ENCODE results near the gene GOLGA6C.

The GOLGA6C gene

DNA sequence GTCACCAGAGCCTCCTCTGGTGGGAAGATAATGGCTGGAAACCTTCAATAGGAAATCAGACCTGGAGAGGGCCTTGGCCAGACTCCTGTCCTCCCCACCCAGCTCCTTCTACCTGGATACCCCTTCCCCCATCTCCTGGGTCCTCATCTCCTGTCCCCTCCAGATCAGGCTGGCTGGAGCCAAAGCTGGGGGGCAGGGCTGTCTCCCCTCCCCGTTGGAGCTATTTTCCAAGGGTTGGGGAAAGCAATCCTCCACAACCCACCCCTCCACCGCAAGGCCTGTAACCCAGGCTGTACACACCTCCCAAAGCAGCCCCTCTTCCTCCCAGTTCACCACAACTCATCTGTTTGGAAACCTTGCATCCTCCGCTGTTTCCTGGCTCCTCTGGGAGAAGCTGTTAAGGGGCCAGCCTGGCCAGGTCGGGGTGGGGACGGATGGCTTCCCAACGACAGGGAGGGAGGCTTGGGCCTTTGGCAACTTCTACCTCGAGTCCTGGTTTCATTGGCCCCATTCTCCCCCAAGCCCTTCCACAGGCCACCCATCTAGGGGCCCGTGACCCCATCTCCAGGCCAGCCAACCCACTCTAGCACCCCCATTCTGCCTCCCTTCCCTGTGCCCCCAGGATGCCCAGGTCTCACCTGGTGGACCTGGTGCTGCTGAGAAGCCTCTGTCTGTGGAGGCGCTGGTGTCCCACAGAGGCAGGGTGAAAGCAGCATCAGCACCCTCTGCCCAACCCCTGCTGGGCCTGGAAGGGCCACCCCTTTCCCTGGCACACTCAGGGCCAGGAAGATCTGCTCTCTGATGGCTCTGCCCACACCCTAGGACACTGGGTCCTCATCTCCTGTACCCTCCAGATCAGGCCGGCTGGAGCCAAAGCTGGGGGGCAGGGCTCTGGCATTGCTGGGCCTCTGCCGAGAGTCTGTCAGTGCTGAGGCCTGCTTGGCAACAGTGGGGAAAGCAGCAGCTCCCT, 22.1 kb upstream of the GOLGA6C start:
- TF ChIP-seq ISL1 (CRISPR knock-in tag; IDR thresholded peaks at IDR 0.05) (no peak), RARB (CRISPR knock-in tag; IDR thresholded peaks at IDR 0.05) (no peak), ZC3H10 (CRISPR knock-in tag; IDR thresholded peaks at IDR 0.05) (no peak), SNAI2 (CRISPR knock-in tag; IDR thresholded peaks at IDR 0.05) (no peak), OSR1 (CRISPR knock-in tag; IDR thresholded peaks at IDR 0.05) (no peak), ZNF70 (CRISPR knock-in tag; IDR thresholded peaks at IDR 0.05) (no peak), BACH2 (CRISPR knock-in tag; IDR thresholded peaks at IDR 0.05; ENCODE audit: borderline replicate concordance) (no peak), CSDC2 (CRISPR knock-in tag; IDR thresholded peaks at IDR 0.05) (no peak), PPARA (CRISPR knock-in tag; IDR thresholded peaks at IDR 0.05; ENCODE audit: borderline replicate concordance) (no peak), TSHZ2 (CRISPR knock-in tag; IDR thresholded peaks at IDR 0.05) (no peak), GLIS3 (CRISPR knock-in tag; IDR thresholded peaks at IDR 0.05) (no peak), TCF4 (CRISPR knock-in tag; IDR thresholded peaks at IDR 0.05; ENCODE audit: borderline replicate concordance) (no peak), TOX (CRISPR knock-in tag; IDR thresholded peaks at IDR 0.05; ENCODE audit: borderline replicate concordance) (no peak), ESRRG (CRISPR knock-in tag; IDR thresholded peaks at IDR 0.05) (no peak), ZFP30 (CRISPR knock-in tag; IDR thresholded peaks at IDR 0.05) (no peak), ZFP3 (CRISPR knock-in tag; IDR thresholded peaks at IDR 0.05) (no peak)
- TF ChIP-seq, protein P1, sequence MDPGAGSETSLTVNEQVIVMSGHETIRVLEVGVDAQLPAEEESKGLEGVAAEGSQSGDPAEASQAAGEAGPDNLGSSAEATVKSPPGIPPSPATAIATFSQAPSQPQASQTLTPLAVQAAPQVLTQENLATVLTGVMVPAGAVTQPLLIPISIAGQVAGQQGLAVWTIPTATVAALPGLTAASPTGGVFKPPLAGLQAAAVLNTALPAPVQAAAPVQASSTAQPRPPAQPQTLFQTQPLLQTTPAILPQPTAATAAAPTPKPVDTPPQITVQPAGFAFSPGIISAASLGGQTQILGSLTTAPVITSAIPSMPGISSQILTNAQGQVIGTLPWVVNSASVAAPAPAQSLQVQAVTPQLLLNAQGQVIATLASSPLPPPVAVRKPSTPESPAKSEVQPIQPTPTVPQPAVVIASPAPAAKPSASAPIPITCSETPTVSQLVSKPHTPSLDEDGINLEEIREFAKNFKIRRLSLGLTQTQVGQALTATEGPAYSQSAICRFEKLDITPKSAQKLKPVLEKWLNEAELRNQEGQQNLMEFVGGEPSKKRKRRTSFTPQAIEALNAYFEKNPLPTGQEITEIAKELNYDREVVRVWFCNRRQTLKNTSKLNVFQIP (CRISPR knock-in tag; IDR thresholded peaks at IDR 0.05; ENCODE audit: borderline replicate concordance, low read depth), result no peak
- TF ChIP-seq, protein P2, sequence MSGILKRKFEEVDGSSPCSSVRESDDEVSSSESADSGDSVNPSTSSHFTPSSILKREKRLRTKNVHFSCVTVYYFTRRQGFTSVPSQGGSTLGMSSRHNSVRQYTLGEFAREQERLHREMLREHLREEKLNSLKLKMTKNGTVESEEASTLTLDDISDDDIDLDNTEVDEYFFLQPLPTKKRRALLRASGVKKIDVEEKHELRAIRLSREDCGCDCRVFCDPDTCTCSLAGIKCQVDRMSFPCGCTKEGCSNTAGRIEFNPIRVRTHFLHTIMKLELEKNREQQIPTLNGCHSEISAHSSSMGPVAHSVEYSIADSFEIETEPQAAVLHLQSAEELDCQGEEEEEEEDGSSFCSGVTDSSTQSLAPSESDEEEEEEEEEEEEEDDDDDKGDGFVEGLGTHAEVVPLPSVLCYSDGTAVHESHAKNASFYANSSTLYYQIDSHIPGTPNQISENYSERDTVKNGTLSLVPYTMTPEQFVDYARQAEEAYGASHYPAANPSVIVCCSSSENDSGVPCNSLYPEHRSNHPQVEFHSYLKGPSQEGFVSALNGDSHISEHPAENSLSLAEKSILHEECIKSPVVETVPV (CRISPR knock-in tag; IDR thresholded peaks at IDR 0.05), result no peak
- ATAC-seq, result no peak

GRCh38 chr15:75237316-75237982, 20.7 kb upstream of the GOLGA6C start:
- TF ChIP-seq SNAI2 (CRISPR knock-in tag; IDR thresholded peaks at IDR 0.05), result no peak
- TF ChIP-seq ZNF565 (CRISPR knock-in tag; conservative IDR thresholded peaks at IDR 0.05; ENCODE audit: low read depth), result no peak
- TF ChIP-seq GLIS3 (CRISPR knock-in tag; IDR thresholded peaks at IDR 0.05), result no peak
- no peak for TF ChIP-seq TCF4 (CRISPR knock-in tag; IDR thresholded peaks at IDR 0.05; ENCODE audit: borderline replicate concordance)
- no peak for TF ChIP-seq ISL1 (CRISPR knock-in tag; IDR thresholded peaks at IDR 0.05)
- TF ChIP-seq OSR1 (CRISPR knock-in tag; IDR thresholded peaks at IDR 0.05), result no peak
- TF ChIP-seq TOX (CRISPR knock-in tag; IDR thresholded peaks at IDR 0.05; ENCODE audit: borderline replicate concordance), result no peak
- TF ChIP-seq ZFP30 (CRISPR knock-in tag; IDR thresholded peaks at IDR 0.05), result no peak
- no peak for TF ChIP-seq PPARA (CRISPR knock-in tag; IDR thresholded peaks at IDR 0.05; ENCODE audit: borderline replicate concordance)
- TF ChIP-seq ARNTL (CRISPR knock-in tag; IDR thresholded peaks at IDR 0.05; ENCODE audit: borderline replicate concordance, low read depth), result no peak
- TF ChIP-seq CSDC2 (CRISPR knock-in tag; IDR thresholded peaks at IDR 0.05), result no peak
- no peak for TF ChIP-seq ZFP3 (CRISPR knock-in tag; IDR thresholded peaks at IDR 0.05)
- TF ChIP-seq, protein P1 (CRISPR knock-in tag; IDR thresholded peaks at IDR 0.05; ENCODE audit: borderline replicate concordance, low read depth), result no peak
- TF ChIP-seq, protein P3, sequence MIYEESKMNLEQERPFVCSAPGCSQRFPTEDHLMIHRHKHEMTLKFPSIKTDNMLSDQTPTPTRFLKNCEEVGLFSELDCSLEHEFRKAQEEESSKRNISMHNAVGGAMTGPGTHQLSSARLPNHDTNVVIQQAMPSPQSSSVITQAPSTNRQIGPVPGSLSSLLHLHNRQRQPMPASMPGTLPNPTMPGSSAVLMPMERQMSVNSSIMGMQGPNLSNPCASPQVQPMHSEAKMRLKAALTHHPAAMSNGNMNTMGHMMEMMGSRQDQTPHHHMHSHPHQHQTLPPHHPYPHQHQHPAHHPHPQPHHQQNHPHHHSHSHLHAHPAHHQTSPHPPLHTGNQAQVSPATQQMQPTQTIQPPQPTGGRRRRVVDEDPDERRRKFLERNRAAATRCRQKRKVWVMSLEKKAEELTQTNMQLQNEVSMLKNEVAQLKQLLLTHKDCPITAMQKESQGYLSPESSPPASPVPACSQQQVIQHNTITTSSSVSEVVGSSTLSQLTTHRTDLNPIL (CRISPR knock-in tag; IDR thresholded peaks at IDR 0.05; ENCODE audit: low read depth), result no peak
- no peak for TF ChIP-seq RARB (CRISPR knock-in tag; IDR thresholded peaks at IDR 0.05)
- no peak for TF ChIP-seq ESRRG (CRISPR knock-in tag; IDR thresholded peaks at IDR 0.05)
- no peak for TF ChIP-seq TSHZ2 (CRISPR knock-in tag; IDR thresholded peaks at IDR 0.05)
- TF ChIP-seq BACH2 (CRISPR knock-in tag; IDR thresholded peaks at IDR 0.05; ENCODE audit: borderline replicate concordance), result no peak
- no peak for TF ChIP-seq ZNF70 (CRISPR knock-in tag; IDR thresholded peaks at IDR 0.05)
- no peak for ATAC-seq
